M059J (cell line): ENCODE results near the gene PSMA2. TPM values are rescaled to one million over a fixed set of nuclear protein-coding genes. Genes with fewer than 3 reads are reported as not detected.
"Not testable (repeated sequence)": the region's sequence is repeated elsewhere in the genome, so short reads cannot be mapped to it uniquely, and the experiment has no call there.

Experiments used
- DNase-seq: peaks from one replicate; pipeline ENCODE4 v3.0.0-alpha.2; 2012; ENCODE audit warnings: low read depth
- total RNA-seq: library from RNA; depleted of rRNA; stranded (reverse); fragments of >200 nt; shearing (Covaris generic); gene quantifications from 2 replicates; pipeline ENCODE4 v1.2.3, GENCODE V29; 2014; rRNA removed

PSMA2 gene
- total RNA-seq, 1 experiment from 2014 or later, result 306 TPM

DNA sequence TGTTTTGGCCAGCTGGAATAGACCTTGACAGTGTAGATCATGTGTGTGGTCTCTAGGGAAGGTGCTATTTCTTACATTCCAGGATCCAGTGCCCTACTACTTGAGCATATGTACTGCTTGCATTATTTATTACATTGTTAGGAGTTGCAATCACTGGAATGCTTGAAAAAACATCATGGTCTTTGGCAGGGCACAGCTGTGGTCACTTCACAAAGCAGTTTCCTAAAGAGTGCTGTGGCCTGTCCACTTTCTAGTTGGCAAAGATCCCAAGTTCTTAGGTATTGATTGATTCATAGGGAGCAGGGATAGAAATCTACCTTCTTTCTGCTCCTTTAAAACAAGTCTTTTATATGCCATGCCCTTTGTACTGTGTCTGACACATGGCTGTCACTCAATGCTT is 24.7 kb downstream of the PSMA2 start:
- peak; percentile 26 for DNase-seq

DNA sequence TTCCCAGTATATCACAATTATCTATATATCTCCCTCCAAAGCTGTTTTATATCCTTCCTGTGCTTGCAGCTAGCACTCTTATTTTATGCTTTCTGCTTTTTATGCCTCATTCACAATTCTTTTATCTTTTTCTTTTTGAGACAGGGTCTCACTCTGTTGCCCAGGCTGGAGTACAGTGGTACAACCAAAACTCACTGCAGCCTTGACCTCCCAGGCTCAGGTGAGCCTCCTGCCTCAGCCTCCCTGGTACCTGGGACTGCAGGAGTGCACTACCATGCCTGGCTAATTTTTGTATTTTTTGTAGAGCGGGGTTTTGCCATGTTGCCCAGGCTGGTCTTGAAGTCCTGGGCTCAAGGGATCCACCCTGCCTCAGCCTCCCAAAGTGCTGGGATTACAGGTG is 25.8 kb downstream of the PSMA2 start:
- DNase-seq, result no peak

DNA sequence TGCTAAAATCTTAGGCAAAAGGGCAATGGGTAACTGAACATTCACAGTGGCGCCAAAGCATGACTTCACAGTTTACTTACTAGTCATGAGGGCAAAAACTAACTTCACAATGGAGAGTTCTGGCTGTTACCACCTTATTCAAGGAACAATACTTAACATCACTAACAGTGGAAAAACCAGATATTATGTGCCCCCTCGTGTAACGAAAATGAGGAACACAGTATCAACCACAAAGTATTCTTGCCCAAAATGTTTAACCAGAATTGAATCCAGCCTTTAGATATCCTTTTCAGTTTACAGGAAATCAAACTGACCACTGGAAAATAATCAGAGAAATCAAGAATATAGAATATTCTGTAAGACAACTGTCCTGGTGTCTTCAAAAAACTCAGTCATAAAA is 29.6 kb downstream of the PSMA2 start:
- no peak for DNase-seq

DNA sequence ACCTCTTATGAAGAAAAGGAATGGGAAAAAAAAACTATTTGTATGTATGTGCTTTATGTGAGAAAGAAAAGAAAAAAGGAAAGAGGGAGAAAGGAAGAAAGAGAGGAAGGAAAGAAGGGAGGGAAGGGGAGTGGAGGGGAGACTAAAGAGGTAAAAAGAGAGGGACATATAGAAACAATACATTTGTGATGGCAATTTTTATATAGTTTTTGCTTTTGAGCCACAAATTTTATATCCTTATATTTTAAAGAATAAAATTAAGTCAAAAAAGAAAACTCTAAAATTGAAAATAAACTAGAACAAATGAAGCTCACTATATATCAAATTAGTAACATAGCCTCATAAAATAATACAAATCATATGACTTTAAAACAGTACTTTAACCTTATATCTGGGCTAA is 31.1 kb downstream of the PSMA2 start:
- DNase-seq, result no peak

DNA sequence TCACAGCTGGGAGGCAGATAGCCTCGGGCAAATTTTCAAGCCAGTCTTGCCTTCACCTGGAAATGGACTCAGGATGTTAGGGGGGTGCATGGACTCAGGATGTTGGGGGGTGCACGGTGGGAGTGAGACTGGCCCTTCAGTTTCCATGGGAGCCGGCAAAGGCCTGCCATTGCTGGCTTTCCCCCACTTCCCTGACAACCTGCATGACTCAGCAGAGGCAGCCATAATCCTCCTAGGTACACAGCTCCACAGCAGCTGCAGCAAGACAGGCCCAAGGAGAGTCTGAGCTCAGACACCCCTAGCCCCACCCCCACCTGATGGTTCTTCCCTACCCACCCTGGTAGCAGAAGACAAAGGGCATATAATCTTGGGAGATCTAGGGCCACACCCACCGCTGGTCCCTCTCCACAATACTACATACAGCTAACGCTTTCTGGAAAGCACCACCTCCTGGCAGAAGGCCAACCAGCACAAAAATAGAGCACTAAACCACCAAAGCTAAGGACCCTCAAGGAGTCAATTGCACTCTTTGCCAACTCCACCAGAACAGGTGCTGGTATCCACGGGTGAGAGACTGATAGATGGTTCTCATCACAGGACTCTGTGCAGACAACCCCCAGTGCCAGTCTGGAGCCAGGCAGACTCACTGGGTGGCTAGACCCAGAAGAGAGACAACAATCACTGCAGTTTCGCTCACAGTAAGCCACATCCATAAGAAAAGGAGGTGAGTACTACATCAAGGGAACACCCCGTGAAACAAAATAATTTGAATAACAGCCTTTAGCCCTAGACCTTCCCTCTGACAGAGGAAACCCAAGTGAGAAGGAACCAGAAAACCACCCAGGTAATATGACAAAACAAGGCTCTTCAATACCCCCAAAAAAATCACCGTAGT is 38.4 kb downstream of the PSMA2 start:
- DNase-seq, result peak; percentile 14

DNA sequence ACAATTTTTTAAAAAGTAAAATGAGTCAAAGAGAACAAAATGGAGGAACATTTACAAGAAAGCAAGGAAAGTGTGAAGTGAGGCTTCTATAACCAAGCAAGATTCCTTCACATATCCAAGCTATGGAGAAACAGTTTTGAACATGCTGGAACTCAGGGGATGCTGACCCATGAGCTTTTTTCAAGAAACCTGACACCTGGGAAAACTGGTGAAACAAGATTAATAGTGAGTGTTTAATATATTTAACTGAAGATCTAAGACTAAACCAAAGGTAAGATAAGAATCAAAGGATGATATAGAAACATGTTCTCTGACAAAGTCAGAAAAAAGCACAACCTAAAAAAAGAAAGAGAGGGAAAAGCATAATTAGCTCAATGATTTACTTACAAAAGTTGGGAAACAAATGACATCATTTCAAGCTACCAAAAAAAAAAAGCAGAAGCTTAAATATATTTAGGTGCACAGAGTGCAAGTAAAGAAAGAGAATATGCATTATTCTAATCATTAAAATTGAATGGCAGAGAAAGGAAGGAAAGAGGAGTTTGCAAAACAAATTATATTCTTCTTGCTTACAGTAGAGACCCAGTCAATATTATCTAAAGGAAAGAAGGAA is 45.0 kb downstream of the PSMA2 start:
- DNase-seq, result no peak

DNA sequence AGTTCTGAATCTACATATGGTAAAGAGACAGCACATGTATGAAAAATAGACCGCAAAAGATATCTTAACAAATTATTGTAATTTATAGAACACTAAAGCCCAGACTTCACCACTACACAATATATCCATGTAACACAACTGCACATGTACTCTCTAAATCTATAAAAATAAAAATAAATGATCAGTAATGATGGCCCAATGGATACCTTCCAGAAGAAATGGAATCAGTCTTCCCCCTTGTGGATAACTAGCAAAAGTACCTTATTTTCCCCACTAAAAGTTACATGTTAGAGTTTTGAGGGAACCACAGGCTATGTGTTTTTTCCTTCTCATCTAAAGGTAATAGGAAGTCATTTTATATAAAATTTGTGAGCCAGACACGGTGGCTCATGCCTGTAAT is 45.8 kb downstream of the PSMA2 start:
- DNase-seq, result peak; percentile 26

DNA sequence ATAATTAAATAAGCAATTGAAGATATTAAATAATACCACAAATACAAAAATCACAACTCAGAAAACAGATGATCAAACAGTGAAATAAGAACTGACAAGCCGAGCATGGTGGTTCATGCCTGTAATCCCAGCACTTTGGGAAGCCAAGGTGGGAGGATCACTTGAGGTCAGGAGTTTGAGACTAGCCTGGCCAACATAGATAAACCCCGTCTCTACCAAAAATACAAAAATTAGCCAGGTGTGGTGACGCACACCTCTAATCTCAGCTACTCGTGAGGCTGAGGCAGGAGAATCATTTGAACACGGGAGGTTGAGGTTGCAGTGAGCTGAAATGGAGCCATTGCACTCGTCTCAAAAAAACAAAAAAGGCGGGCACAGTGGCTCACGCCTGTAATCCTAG is 46.8 kb downstream of the PSMA2 start:
- DNase-seq, result not testable (repeated sequence)

DNA sequence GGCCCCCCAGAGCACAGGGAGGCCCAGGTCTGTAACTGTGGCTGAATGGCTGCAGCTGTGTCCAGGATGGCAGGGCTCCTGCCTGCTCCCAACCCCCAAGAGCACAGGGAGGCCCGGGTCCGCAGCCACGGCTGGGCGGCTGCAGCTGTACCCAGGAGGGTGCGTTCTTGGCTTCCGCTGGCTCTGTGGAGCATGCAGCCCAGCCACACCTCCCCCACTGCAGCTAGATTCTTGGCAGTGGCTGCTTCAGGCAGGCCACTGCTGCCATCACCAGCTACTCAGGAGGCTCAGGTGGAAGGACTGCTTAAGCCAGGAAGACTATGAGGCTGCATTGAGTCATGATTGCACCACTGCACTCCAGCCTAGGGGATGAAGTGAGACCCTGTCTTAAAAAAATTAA is 48.0 kb downstream of the PSMA2 start:
- DNase-seq, result peak; percentile 66

DNA sequence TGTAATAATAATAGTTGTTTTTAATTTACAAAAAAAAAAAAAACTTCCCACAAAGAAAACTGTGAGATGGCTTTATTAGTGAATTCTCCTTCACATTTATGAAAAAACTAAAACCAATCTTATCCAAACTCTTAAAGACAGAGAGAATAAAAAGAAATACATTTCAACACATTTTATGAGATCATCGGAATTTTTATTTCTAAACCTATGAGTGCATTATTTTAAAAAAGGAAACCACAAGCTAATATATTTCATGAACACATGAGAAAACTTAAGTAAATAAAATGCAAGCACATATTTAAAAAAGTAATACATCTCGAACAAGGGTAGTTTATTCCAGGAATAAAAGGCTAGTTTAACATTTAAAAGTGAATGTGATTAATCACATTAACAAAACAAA is 51.6 kb downstream of the PSMA2 start:
- DNase-seq, result no peak

DNA sequence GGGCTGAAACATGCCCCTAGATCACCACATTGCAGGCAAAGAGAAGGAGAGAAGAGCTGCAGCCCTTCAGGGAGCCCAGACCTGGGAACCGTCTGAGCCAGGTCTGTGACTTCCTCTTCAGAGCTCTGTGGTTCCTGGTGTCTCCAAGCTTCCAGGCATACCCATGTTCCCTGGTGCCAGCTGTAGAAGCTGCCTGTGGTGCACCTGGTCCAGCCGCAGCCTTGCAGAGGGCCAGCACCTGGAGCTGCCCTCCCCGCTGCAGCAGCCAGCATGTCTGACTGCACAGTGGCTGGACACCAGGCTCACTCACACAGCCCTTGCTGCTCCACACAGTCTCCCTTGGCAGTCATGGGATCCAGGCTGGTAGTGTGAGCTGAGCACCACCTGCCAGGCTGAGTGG is 53.7 kb downstream of the PSMA2 start:
- no peak for DNase-seq

DNA sequence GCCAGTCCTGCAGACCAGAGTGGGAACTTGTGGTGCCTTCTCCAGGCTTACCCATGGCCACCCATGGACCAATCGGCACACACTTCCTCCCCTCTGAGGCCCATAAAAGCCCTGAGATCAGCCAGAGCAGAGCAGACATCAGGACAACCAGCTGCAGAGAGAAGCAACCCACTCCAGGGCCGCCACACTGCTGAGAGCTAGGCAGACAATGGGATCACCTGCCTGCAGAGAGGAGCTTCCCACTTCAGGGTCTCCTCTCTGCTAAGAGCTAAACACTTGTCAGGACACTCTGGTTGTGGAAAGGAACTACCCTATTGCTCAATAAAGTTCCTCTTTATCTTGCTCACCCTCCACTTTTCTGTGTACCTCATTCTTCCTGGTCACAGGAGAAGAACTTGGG is 54.1 kb downstream of the PSMA2 start:
- DNase-seq, result no peak

DNA sequence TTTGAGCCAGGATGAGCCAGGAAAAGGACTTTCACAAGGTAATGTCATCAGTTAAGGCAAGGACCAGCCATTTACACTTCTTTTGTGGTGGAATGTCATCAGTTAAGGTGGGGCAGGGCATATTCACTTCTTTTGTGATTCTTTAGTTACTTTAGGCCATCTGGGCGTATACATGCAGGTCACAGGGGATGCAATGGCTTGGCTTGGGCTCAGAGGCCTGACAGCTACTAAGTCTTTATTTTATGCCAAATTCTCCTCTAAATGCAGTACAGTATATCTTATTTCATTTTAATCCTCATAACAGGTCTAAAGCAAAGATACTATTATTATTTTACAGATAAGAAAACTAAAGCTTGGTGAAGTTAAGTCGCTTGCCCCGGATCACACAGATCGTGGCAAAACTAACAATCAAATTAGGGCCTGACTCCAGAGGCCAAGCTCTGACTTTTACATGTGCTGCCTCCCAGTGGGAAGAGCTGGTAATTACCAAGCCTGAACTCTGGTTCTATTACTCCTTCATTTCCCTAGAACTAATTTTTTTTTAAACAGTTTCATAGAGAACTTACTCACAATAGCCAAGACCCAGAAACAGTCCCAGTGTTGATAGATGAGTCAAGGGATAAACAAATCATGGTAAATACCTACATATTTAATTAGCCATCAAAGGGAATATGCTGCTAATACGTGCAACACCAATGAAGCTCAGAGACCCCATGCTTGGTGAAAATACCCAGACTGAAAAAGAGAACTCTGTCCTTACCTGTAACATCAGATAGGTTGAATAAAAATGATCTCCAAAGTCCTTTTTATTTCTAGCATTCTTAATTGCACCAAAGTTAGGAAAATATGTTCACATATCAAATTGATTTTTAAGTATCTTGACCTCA is 55.5 kb downstream of the PSMA2 start:
- DNase-seq, result peak; percentile 72

DNA sequence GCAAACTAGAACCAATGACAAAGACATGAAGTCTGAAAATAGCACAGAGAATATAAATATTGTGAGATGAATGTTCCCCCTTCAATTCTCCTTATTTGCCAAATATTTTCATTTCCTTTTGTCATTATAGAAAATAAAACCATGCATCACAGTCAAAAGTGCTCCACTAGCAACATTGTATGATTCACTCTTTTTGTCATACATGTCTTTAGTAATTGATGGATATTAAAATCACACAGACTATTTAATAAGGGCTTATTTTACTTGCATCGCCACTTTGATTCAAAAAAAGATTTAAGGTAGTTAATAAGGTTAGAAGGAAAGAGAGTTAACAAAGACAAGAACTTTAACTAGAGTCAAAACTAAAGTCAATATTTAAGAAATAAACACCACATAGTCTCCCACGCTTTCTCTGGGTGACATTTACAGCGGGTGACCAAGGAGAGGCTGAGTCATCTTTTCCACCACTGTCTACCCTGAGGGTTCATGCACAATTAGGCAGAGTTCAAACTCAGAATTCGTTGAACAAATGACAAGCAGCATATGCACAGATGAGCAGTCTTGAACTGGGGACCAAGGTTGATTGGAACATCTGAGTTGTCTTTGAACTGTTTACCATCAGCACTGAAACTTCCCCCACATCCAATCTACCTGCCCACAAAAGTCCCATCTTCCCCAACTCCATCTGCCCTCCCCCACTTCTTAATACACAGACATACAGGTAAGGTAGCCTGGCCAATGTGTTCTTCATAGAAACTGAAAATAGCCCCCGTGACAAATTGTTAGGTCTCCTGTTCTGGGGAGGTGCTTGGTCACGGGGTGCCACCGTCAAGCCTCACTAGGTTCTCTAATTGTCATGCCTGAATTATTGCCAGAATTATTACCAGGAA is 62.6 kb downstream of the PSMA2 start:
- peak; percentile 93 for DNase-seq

DNA sequence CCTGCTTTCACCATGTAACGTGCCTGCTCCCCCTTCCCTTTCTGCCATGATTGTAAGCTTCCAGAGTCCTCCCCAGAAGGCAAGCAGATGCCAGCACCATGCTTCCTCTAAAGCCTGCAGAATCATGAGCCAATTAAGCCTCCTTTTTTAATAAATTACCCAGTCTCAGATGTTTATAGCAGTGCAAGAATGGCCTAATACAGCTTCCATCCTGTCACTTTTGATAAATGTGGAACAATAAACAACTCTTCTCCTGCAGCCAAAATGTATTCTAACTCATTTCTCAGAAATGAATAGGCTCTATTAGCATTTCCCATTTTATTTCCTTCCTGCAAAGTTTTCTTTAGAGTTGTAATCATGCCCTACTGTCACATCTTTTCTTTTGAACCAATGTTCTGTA is 63.5 kb downstream of the PSMA2 start:
- DNase-seq, result peak; percentile 57

Other genes with a start within 250 kb of the PSMA2 start
- 8.2 and 15.5 TPM in 2 replicates for gene C7orf25, start 20.1 kb downstream of the PSMA2 start, total RNA-seq
- 76.2 and 89.5 TPM in 2 replicates for gene MRPL32, start 202 bp upstream of the PSMA2 start, total RNA-seq
- 6.7 and 15.6 TPM in 2 replicates for gene HECW1, start 180.5 kb upstream of the PSMA2 start, total RNA-seq